GM21717 (cell line): ENCODE data around the gene SH3GL2.

Experiments used
- ATAC-seq: cut with Tn5 transposase; IDR thresholded peaks from one replicate; pipeline ENCODE4 v1.9.1; 2021; ENCODE audit warnings: mild to moderate bottlenecking, moderate library complexity; ENCODE audit not compliant: unreplicated experiment

SH3GL2 gene

DNA sequence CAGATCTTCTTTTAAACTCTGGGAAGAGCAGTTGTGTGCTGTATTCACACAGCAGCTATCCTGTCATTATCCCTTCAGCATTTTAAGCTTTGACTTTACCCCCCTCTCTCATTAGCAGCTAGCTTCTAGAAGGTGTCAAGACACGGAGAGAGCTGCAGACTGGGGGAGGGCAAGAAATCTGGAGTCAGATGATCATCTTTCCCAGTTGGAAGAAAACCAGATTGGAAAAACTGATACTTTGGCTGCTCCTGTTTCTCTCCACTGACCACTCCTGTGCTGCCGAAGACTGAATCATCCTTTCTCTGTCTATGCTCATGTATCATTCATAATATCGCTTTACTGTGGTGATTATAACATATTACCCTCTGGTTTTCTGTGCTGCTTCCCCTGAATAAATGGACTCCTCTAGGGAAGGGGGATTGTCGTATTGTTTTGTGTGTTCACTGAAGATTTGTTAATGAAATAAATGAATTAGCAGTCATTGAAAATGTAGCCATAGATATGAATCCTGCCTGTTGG, 75.1 kb downstream of the SH3GL2 start:
- ATAC-seq = no peak

DNA sequence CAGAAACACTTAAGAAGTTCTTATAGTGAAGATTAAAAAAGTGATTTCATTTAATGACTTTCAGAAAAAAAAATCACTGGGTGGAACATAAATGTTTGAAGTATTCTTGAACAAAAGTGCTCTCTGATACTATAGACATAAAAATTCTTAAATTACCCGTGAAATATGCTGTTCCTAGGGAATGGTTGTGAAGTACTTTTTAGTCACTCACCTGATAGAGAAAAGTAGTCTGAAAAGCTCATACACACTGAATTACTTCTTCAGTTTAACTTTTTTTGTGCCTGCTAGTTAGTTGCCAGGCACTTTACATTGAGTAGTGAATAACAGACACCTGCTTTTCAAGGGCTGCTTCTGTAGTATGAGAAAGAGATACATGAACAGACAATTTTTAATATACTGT, 78.0 kb downstream of the SH3GL2 start:
- no peak for ATAC-seq

DNA sequence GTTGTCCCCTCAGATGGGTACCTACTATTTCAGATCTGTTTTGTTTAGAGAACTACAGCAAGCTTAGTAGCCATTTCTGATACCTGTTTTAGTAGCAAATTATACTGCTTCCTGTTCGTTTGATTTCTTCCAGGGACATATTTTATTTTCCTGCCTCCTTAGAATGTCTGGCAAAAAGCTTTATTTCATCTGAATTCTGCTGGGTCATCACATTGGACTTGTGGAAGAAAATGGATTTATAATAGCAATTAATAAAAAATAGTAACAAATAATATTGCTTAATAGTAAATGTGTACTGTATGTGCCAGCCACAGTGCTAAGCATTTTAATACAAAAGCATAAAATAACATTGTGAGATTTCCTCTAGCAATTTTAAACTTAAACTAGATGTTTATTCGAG, 79.4 kb downstream of the SH3GL2 start:
- no peak for ATAC-seq

DNA sequence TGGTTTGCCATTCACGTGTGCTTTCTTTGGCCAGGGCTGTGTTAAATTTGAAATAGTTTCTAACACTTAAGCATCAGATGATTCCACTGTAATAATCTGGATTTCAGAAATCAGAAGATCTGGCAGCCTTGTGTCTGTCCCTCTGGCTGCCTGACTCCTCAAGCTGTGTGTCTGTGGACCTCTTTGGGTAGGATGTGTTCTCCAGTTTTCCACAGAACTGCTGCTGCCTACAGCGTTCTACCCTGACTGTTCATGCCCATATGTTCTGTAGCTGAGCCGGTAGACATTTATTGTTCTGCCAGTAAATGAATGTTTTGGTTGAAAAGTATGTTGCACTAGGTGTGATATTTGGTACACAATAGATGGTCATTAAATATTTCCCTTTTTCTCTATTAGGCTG, 81.3 kb downstream of the SH3GL2 start:
- no peak for ATAC-seq

DNA sequence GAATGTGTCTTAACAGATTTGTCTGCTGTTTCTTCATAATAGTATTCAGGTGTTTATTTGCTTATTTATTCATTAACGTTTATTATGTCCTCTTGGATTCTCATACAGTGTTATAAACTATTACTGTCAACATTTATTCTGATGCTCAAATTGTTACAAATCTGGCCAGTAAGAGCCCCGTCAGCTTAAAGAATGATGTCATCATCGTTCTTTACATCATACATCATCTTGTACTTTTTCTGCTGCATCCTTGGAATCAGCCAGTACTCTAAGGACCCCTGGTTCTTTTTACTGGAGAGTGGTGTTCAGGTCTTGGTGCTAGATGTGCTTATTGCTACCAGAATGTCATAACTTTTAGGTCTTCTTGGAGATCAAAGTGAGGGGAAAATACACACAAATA, 86.6 kb downstream of the SH3GL2 start:
- ATAC-seq = no peak

DNA sequence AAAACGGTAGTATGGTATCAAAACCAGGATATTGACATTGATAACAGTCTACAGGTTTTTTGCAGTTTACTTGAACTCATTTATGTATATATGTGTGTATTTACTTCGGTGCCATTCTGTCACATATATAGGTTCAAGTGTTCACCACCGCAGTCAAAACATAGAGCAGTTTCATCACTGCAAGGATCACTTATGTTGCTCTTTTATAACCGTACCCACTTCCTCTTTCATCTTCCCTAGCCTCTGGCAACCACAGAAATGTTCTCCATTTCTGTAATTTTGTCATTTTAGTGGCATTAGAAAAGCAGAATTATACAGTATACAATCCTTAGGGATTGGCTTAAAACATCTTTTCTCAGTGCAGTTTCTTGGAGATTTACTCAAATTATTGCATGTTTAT, 90.3 kb downstream of the SH3GL2 start:
- no peak for ATAC-seq

DNA sequence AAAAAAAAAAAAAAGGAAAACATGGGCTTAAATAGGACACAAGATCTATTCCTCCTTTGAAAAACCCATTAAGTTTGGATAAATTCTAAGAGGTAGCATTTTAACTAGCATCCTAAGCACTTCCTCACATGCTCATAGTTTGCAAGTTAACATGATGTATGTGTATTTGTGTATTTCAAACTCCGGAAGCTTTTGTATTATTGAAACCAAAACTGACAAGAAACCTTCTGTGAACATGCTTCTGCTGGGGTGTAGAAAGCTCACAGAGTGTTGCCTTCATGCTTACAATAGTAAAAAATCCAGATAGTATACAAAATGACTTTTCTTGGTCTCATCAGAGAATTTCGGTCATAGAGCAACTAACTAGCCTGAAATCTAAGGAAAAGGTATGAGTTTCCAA, 103.8 kb downstream of the SH3GL2 start:
- no peak for ATAC-seq

DNA sequence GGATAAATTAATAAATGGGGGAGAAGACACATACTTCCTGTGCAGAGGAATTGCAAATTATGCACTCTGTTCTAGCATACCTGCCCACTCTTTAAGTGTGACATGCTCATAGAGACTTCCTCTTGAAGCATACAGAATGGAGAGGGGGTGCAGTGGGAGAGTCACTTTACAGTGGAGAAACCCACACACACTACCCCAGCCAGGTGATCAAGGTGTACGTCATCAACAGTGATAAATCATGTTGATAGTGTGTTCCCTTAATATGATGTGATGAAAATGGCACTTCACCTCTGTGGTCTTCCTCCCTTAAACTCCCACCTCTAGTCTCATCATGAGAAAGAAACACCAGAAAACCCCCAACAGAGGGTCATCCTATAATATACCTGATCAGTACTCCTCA, 110.0 kb downstream of the SH3GL2 start:
- no peak for ATAC-seq

DNA sequence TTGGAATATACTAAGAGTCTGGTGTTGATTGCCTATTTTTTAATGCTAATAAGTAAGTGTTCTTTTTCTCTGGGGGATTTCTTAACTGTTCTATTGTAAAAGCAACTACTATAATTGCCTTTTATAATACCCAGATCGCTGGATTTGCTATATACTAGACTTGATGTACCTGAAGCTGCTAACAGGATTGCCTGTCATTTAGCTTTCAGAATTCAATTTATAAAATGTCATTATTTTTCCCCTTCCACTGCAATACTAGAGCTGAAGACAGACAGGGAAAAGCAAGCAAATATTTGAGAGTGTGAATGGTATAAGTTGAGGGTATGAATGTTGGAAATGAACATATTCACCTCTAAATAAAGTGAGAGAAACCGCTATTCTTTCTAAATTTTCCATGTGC, 115.5 kb downstream of the SH3GL2 start:
- no peak for ATAC-seq

DNA sequence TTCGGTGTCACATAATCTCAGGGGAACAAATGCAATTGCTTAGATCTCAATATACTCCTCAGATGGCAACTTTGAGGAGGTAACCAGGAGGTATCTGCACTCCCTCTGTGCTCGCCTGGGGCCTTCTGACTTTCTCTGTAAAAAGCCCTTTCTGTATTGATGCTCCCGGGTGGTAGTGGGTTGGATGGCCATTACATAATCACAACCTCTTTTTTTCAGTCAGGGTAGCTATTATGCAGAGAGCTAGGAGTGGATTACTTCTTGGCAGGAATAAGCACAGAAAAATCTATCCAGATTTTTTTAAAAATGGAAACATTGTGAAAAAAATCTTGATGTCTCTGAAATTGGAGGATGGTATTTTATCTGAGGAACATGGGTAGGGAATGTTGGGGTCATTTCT, 116.6 kb downstream of the SH3GL2 start:
- no peak for ATAC-seq

DNA sequence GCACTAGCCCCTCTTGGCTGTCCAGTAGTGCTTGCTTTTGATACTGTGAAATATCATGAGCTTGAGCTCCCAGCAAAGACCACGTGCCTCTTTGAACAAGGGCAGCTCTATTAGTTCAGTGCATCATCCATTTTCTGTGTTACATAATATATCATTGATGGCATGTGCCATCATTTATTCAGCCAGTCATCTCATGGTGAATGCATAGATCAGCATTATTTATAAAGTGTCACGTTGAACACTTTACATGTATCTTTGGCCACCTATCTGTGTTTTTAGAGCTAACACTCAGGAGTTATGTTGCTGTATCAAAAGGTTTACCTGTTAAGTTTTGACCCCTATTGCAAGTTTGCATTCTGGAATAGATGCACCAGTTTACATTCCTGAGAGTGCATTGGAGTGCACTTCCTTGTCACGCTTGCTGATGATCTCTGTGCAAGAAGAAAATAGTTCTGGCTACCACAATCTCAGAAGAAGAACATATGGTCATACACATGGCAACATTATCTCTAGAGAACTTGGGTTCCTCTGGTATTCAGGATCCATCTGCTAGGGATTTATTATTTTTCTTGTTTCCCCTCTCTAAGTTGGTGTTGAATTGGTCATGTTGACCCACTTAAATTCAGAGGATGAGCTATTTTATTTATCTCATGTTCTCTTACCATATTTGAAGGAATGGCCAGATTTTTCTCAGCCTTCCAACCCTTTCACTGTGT, 120.9 kb downstream of the SH3GL2 start:
- no peak for ATAC-seq

DNA sequence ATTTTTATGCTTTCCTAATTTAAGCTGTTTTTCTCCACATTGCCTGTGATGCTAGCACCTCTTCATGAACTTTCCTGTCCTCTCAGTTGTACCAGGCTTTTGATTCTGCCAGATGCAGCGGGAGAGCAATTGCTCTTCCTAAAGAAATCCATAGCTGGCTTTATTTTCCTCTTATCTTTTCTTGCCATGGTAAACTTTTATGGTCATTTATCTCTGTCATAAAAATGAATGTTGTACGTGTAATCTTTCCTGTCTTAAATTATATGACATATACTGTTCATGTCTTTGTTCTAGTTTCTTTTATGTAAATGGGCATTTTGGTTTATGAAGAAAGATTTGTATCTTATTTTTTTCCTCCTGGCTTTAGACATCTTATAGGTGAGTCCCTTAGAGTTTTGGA, 127.5 kb downstream of the SH3GL2 start:
- no peak for ATAC-seq

DNA sequence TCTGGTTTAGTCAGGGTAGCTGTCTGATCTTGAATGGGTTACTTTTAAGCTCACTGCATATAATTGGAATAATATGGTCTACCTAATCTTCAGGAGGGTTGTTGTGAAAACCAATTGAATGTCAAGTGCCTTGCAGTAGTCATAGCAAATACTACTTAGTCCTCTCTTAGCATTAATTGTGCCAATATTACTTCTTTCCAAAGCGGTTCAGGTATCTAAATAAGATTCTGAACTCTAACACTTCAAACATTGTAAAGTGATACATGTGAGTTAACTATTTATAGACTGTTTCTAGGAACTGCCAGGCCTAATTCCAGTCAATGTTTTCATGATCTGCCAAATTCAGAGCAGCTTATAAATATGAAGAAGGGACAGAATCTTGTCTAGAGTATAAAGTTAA, 140.2 kb downstream of the SH3GL2 start:
- no peak for ATAC-seq

DNA sequence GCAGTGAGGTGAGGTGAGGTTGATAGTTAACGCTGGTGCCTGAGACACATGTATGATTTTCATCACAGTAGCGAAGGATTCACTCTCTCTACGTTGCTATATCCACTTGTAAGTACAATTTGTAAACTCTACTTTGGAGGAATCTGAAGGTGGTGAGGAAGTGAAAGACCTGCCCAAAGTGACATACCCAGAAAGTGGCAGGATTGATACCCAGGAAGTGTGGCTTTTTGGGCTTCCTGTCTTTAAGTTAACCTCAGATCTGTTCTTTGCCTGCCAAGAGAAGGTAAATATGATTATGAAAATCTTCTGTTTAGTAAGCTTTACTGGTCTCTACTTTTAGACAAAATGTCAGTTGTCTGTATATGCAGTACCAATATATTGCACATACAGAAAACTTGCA, 143.1 kb downstream of the SH3GL2 start:
- no peak for ATAC-seq

DNA sequence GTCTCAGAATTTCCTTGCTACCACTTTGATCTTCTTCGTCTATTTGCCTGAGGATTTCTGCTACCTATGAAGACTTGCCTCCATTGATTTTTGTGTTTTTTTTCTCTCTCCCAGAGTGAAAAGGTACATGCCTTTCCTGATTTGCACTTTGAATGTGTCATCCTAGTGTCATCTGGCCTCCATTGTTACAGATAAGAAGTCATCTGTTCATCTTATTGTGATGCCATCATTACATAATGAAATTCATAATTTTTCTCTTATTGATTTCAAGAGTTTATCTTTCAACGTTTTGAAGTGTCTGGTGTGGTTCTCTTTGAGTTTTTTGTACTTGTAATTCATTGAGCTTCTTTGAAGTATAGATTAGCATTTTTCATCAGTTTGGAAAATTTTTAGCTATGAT, 144.8 kb downstream of the SH3GL2 start:
- no peak for ATAC-seq

DNA sequence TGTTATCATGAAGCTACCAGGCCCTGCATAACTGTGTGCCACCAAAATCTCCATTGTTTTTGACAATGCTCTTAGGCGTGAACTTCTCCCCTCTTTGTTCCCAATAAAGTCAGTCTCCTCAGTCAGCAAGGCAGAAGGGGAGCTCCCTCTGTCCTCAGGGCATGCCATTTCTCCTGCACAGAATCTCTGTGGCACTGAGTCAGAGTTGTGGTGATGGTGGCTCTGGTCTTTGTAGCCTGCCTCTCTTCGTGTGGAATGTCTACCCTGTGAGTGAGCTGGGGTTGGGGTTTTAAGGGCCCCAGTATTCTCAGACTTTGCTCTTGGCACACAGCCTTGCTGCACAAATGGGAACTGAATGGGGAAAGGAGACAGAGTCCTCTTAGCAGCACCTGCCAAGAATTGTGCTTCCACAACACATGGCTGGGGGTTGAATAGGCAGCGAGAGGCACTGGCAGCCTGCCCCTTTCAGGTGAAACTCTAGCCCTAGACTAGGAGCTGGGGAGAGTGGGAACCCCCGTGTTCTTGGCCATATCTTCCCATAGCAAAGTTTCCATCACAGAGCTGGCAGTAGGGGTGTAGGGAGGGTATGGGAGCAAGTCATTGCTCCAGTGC, 146.6 kb downstream of the SH3GL2 start:
- ATAC-seq = no peak

DNA sequence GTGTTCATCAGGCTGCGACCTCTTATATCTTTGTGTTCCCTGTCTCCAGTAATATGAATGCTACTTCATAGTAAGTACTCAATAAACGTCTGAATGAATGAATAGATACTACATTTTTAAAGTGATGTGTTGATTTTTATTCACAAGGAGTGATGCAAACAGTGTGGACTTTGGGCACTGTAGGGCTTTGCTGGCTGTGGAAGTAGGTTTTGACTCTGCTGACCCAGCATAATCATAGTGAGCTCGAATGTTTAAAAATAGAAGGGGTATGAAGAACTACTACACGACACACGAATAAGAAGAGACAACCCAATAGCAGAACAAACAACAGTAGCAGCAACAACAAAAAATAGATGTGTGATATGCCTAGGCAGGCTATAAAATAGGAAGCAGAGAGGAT, 147.4 kb downstream of the SH3GL2 start:
- no peak for ATAC-seq

DNA sequence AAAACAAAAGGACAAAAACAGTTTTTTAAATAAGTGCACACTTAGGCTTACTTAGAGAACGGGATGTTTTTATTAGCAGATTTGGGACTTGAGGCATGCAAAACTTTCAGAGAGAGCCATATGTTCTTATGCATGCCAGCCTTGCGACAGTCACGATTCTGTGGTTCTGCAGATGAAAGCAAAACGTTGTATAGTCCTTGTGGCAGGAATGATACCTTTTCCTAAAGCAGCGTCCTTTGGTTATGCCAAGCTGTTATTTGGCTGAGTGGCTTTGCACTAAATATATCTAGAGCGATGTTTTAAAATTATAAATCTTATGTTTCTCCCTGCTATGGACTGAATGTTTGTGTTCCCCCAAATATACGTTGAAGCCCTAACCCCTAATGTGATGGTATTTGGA, 152.0 kb downstream of the SH3GL2 start:
- no peak for ATAC-seq

DNA sequence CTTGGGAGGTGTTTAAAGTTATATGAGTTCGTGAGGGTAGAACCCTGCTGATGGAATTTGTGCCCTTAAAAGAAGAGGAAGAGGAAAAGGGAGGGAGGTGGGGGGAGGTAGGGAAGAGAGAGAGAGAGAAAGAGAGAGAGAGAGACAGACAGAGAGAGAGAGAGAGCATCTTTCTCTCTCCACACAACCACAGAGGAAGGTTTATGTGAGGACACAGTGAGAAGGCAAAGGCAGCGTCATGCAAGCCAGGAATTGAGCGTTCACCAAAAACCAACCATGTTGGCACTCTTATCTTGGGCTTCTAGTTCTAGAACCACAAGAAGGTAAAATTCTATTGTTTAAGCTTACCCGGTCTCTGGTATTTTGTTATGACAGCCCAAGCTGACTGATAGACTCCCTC, 152.4 kb downstream of the SH3GL2 start:
- ATAC-seq = no peak

DNA sequence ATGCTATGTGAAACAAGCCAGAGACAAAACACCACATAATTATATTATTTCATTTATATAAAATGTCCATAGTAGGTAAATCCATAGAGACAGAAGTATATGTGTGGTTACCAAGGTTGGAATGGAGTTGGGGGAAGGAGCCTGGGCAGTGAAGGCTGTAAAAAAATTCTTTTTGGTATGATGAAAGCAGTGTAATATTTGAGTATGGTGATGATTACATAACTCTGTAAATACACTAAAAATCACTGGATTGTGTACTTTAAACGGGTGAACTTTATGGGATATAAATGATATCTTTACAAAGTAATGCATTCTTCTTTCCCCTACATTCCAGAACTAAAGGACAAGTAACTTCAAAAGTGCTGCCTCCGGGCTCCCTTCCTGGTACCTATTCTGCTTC, 155.8 kb downstream of the SH3GL2 start:
- ATAC-seq = no peak

DNA sequence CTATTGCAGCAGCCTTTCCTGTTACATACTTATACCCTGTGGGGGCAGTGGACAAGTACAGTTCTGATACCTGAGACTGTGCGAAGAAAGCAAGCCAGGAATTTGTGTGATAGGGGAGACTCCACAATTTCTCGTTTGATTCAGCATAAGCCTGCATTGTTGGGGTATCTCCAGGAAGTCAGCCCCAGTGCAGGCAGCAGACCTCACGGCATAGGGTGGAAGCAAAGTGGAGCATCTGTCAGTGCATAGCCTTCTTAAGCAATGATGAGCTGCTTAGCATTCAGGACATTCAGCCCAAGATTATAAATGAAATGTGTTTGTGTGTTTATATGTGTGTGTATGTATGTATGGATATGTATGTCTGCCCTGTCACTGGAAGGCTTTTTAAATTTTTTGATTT, 157.0 kb downstream of the SH3GL2 start:
- ATAC-seq = no peak

DNA sequence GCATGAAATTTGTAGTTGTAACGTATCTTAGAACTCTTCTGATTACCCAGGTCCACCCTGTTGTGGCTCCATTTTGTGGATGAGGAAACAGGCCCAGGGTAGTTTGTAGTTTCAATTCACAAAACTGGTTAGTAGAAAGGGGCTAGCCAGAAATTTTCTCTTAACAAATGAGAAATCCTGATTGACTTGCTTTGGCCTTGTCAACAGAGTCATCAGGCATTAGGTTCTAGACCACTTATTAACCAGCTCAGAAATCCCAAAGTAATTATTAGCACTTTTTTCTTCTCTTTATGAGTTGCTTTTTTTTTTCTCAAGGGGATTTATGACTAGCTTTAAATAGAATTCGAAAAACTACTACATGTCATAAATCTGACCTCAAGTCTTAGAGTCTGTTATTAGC, 160.2 kb downstream of the SH3GL2 start:
- ATAC-seq = no peak

DNA sequence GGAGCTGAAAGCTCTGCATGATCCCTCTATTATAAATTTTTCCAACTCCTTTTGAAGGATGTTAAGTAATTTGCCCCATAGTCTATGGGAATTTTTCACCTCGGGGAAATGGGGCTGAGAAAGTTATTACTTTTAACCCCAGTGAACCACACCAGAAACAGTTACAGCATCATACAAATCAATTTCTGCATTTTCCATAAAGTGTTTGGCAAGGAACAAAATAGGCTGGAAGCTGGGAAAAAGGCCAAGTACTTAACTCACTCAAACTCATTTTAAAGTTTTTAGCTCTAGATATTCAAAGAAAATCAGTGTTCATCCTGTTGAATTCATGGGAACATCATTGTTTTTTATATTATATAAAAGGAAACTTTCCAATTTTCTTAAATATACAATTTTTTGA, 160.9 kb downstream of the SH3GL2 start:
- no peak for ATAC-seq
